ENCODE data around the gene DGKA. TPM values are rescaled to one million over a fixed set of nuclear protein-coding genes. Genes with fewer than 3 reads are reported as not detected.

The DGKA gene
- total and polyA plus RNA-seq, 2 experiments from 2014 or later: 16.1 to 24.6 TPM

GRCh38 chr12:55982319-55982936, 51.5 kb downstream of the DGKA start (continued):
- TF ChIP-seq, protein P1, sequence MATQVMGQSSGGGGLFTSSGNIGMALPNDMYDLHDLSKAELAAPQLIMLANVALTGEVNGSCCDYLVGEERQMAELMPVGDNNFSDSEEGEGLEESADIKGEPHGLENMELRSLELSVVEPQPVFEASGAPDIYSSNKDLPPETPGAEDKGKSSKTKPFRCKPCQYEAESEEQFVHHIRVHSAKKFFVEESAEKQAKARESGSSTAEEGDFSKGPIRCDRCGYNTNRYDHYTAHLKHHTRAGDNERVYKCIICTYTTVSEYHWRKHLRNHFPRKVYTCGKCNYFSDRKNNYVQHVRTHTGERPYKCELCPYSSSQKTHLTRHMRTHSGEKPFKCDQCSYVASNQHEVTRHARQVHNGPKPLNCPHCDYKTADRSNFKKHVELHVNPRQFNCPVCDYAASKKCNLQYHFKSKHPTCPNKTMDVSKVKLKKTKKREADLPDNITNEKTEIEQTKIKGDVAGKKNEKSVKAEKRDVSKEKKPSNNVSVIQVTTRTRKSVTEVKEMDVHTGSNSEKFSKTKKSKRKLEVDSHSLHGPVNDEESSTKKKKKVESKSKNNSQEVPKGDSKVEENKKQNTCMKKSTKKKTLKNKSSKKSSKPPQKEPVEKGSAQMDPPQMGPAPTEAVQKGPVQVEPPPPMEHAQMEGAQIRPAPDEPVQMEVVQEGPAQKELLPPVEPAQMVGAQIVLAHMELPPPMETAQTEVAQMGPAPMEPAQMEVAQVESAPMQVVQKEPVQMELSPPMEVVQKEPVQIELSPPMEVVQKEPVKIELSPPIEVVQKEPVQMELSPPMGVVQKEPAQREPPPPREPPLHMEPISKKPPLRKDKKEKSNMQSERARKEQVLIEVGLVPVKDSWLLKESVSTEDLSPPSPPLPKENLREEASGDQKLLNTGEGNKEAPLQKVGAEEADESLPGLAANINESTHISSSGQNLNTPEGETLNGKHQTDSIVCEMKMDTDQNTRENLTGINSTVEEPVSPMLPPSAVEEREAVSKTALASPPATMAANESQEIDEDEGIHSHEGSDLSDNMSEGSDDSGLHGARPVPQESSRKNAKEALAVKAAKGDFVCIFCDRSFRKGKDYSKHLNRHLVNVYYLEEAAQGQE (IDR thresholded peaks at IDR 0.05; ENCODE audit: unreplicated experiment): no peak

- peaks cover 8% of the 10 kb centered on the region for H4K20me1 ChIP-seq (replicated peaks; ENCODE audit: insufficient read depth)
- H3K36me3 ChIP-seq (ENCODE audit: insufficient read depth): peaks cover 6% of the 10 kb centered on the region; the same call in 1 of the 2 replicates
- no peaks in the 10 kb centered on the region for H3K9me2 ChIP-seq (ENCODE audit: insufficient read depth)
- H3K79me2 ChIP-seq (replicated peaks; ENCODE audit: insufficient read depth): peaks cover 20% of the 10 kb centered on the region; the same call in 1 of the 2 replicates
- no peaks in the 10 kb centered on the region for H3K4me1 ChIP-seq (ENCODE audit: insufficient read depth)
- H3K27ac ChIP-seq (ENCODE audit: low read depth): 0 out of 2 replicates have a peak overlapping the region, but pooled peaks have one; percentile 19
- Mint-ChIP-seq H3K4me1 (peaks cover 3% of the 10 kb centered on the region; the same call in 1 of the 3 replicates), H3K27me3 (ENCODE audit: insufficient read depth, low read depth, poor library complexity) (peaks cover 2% of the 10 kb centered on the region), H3K27ac (peak overlapping the region; percentile 87), H3K4me3 (no peak overlapping the region), H3K9me3 (no peaks in the 10 kb centered on the region), H3K36me3 (ENCODE audit: low read depth) (peaks cover 41% of the 10 kb centered on the region)
- no peak overlapping the region for H2AFZ ChIP-seq
- H3K27me3 ChIP-seq (ENCODE audit: insufficient read depth): no peaks in the 10 kb centered on the region
- H3F3A ChIP-seq (replicated peaks; ENCODE audit: low read depth): peaks cover 13% of the 10 kb centered on the region; the same call in 1 of the 2 replicates
- no peak for ATAC-seq
- H3K4me3 ChIP-seq: no peak overlapping the region
- no peak overlapping the region for H3K4me2 ChIP-seq
- no peak for DNase-seq (ENCODE audit: low spot score)
- TF ChIP-seq CTCF (conservative IDR thresholded peaks at IDR 0.05; ENCODE audit: low read depth in 2 of 2) (no peak), ETS1 (IDR thresholded peaks at IDR 0.05) (no peak), POLR2AphosphoS5 (IDR thresholded peaks at IDR 0.05; ENCODE audit: low read depth) (no peak), ZNF114 (CRISPR knock-in tag; IDR thresholded peaks at IDR 0.05) (no peak)
Observed at GRCh38 chr12:55983232-55983842, 52.4 kb downstream of the DGKA start.

All from GM23338 (cell line).